GM18517 (cell line): Measurements from ENCODE around the gene GP1BB.
"Not testable (repeated sequence)": the region's sequence is repeated elsewhere in the genome, so short reads cannot be mapped to it uniquely, and the experiment has no call there.

ENCODE experiments used
- ATAC-seq: cut with Tn5 transposase; IDR thresholded peaks from one replicate; pipeline ENCODE4 v1.9.1; 2021; ENCODE audit warnings: mild to moderate bottlenecking, moderate library complexity; ENCODE audit not compliant: unreplicated experiment

The GP1BB gene

DNA sequence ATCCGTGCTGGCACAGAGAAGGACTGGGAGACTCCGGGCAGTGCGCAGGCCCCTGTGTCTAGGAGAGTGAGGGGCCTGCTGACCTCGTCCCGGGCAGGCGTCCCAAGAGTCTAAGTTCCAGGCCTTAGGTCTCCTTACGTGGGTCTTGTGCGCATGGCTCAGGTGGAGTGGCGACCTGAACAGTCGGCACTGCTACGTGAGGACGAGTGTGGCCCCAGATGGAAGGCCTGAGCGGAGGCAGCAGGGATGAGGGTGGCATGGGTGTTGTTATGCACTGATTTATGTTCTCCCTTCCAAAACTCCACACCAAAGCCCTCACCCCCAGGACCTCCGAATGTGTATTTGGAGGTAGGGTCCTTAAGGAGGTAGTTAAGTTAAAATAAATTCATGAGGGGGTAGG, 29.8 kb upstream of the GP1BB start:
- ATAC-seq = no peak

DNA sequence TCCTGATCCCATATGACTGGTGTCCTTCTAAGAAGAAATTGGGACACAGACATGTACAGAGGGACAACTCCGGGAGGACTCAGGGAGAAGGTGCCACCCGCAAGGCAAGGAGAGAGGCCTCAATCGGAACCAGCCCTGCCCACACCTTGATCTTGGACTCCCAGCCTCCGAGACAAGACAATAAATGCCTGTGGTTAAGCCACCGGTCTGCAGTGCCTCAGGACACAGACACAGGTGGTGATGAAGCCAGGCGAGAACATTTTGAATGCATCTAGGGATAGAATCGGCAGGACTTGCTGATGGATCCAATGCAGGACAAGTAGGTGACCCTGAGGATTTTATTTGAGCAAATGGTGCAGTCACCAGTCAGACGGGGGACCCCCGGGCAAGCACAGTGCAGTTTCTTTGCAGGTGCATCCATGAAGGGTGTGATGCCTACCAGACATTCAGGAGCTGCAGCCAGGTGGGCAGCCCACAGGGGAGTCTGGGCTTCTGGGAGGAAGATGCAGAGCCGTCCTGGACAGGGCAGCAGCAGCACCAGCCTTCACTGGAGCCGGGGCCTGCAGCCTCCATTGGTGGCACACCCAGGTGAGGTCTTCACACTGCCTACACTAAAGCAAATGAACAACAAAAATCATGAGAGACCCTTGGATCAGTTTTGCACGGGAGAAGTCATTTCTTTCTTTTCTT, 29.2 kb upstream of the GP1BB start:
- no peak for ATAC-seq

DNA sequence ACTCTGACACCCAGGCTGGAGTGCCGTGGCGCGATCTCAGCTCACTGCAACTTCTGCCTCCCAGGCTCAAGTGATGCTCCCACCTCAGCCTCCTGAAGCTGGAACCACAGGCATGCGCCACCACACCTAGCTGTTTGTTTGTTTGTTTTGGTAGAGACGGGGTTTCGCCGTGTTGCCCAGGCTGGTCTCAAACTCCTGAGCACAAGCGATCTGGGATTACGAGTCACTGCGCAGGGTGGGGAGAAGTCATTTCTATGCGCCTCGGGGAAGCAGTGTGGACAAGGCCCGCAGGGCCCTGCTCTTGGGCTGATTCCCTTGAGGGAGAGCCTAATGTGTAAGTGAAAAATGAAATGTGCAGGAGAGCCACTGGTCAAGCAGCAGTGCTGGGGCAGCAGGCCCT, 28.6 kb upstream of the GP1BB start:
- ATAC-seq = no peak

DNA sequence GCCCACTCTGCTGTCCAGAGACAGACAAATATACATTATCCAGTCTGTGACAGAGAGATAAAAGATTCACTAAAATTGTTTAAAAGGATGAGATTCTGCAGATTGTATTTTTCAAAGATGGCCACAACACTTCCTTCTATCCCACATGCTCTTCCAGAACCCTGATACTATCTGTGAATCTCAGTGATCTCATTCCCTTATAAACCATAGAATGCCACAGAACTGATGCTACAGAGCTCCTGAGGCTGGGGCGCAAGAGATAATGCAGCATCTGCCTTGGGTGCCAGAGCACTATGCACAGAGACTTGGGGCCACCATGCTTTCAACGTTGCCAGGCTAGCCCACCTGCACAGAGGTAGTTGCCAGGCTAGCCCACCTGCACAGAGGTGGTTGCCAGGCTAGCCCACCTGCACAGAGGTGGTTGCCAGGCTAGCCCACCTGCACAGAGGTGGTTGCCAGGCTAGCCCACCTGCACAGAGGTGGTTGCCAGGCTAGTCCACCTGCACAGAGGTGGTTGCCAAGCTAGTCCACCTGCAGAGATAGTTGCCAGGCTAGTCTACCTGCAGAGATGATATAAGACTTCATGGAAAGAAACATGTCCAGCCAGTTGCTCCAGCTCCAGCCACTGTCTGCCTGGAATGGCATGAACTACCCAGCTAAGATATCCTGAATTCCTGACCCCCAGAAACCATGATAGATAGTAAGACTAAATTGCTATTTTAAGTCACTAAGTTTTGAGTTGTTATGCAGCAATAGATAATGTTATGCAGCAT, 26.6 kb upstream of the GP1BB start:
- ATAC-seq = no peak

DNA sequence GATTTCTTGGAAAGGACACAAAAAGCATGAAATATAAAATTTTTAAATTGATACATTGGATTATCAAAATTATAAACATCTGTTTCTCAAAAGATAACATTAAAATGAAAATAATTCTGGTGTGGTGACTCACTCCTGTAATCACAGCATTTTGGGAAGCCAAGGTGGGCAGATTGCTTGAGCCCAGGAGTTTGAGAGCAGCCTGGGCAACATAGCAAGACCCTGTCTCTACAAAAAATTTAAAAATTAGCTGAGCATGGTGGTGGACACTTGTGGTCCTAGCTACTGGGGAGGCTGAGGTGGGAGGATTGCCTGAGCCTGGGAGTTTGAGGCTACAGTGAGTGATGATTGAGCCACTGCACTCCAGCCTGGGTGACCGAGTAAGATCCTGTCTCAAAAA, 25.5 kb upstream of the GP1BB start:
- not testable (repeated sequence) for ATAC-seq

DNA sequence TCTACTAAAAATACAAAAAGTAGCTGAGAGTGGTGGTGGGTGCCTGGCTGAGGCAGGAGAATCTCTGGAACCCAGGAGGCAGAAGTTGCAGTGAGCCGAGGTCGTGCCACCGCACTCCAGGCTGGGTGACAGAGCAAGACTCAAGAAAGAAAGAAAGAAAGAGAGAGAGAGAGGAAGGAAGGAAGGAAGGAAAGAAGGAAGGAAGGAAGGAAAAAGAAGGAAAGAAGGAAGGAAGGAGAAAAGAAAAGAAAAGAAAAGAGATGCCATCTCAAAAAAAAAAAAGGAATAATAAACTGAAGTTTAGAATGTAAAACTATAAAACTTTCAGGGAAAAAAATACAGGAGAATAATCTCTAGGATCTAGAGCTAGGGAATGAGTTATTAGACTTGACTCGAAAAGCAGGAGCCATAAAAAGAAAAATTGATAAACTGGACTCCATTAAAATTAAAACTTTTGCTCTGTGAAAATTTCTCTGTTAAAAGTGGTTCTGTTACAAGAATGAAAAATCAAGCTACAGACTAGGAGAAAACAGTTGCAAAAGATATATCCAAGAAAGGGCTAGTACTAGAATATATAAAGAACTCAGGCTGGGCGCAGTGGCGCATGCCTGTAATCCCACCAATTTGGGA, 22.4 kb upstream of the GP1BB start:
- ATAC-seq = no peak

DNA sequence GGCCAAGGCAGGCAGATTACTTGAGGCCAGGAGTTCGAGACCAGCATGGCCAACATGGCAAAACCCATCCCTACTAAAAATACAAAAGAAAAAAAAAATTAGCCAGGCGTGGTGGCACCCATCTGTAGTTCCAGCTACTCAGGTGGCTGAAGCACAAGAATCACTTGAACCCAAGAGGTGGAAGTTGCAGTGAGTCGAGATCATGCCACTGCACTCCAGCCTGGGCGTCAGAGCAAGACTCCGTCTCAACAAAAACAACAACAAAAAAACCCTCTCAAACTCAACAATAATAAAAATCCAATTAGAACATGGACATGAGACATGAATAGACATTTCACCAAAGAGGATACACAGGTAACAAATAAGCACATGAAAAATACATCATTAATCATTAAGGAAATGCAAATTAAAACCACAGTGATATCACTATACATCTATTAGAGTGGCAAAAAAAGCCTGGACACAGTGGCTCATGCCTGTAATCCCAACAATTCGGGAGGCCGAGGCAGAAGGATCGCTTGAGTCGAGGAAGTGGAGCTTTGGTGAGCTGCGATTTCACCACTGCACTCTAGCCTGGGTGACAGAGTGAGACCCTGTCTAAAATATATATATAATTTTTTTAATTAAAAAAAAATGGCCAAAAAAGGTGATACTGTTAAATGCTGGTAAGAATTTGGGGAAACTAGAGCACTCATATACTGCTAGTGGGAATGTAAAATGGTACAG, 21.8 kb upstream of the GP1BB start:
- ATAC-seq = no peak

DNA sequence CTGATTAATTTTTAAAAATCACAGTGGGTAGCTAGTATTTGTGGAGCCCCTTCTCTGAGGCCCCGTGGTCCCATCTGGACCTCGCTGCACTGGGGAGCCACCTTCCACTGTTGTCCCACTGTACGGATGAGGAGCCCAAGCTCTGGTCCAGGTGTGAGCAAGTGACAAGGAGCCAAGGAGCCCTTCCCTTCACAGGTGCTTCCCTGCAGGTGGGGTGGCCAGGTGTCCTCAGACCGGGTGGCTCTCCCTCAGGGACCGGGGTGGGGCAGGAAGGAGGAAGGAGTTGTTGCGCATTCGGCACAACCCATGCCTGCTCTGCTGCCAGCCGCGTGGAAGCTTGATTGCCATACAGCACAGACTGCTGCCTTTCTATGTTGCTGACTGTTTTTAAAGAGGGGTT, 19.5 kb upstream of the GP1BB start:
- ATAC-seq = no peak

DNA sequence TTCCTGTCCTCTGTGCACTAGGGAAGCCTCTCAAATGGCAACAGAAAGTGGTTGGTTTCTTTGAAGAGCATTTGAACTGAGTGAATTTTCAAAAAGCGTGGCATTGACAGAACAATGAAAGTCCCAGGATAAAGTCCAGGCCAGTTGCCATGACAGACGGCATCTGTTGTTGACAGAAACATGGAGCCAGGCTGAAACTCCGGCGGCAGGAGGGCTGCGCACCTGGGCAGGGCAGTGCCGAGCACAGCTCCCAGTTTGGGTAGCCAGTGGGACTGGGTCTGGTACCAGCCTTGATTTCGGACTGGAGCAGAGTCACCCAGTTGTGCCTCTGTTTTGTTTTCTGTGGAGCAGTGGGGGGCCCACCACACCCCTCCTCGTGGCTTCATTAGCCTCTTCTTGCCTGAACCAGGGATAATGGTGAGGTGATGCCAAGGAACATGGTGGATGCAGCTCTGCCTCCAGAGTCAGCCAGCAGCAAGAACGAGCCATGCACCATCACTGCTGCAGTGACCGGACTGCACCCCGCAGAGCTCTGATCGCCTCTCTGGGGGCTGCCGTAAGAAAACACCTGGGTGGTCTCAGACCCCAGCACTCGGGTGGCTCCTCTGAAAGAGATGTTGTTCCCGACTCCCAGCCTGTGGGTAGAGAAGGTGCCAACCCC, 18.9 kb upstream of the GP1BB start:
- ATAC-seq = no peak

DNA sequence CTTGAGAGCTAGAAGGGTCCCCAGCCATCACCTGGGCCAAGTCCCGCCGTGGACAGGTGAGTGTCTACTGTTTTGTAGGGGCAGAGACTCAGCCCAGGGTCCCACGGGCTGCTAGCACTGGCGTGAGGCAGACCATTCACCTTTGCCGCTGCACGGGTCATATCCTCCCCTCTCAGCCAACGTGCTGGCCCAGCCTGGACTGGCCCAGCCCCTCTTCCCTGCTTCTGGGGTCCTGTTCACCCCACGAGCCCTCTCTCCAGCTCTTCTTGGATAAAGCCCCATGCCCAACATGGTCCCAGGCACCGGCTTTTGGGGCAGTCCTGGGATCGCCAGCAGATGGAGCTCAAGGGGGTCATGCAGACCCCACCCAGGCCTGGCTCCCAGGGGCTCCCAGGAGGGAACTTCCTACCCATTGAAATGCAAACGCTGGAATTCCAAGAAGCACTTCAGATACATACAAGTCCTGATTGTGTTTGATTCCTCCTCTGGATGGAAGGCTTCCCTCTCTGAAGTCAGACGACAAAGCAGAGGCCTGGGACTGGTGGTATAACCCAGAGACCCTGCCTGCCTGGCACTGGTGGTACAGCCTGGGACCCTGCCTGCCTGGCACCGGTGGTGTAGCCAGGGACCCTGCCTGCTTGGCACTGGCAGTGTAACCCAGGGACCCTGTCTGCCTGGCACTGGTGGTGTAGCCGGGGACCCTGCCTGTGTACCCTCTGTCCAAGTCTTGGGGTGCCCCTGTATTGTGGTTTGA, 18.0 kb upstream of the GP1BB start:
- no peak for ATAC-seq

DNA sequence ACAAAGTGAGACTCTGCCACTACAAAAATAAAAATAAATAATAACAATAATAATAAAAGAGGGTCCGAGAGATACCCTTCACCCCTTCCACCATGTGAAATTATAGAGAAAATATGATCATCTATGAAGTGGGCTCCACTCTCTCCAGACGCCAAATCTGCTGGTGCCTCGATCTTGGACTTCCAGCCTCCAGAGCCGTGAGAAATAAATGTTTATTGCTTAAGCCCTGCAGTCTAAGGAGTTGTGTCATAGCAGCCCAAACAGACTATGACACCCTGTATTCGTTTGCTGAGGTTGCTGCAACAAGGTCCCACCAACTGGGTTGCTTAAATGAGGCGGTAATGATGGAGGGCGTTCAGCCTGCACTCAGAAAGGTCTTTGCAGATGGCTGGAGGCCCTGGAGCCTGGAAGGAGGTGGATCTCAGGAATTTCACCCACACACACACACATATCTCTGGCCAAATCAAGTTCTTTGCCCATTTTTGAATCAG, 16.6 kb upstream of the GP1BB start:
- no peak for ATAC-seq

DNA sequence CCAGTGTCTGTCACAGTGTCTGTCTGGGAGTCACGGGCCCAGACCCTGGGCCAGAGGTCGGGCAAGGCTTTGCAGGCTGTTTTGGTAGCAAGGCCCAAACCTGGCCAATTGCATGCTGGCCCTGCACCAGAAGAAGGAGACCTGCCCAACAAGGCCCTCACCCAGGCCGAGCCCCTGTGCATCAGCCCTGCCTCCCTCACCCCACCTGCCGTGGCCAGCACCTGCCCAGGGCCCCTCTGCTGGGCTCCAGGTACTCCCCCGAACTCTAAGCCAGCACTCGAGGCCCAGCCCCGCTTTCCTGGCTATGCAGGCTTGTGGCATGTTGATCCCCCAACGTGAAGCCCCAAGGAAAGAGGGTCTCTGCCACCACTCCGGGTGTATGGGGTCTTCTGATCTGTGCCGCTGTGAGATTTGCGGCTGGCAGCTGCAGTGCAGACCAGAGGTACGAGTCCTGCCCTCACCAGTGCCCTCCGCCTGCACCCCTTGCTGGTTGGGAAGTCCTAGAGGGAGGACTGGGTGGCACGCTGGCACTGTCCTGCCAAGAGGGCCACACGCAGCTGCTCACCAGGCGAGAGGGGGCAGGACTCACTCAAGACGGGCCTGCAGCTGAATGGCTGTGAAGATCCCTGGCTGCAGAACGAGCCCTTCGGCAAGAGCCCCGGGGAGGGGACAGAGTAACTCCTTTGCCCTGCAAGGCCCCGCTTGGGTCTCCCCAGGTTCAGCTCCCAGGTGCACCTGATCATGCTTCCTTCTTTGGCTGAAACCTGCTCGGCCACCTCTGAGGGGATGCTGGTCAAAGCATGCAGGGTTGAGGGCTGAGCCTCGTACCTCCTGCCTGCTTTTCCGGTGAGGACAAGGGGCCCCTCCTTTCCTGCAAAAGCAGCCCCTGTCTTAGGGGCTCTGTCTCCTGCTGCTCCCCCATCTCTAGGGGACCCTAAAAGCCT, 15.7 kb upstream of the GP1BB start:
- no peak for ATAC-seq

DNA sequence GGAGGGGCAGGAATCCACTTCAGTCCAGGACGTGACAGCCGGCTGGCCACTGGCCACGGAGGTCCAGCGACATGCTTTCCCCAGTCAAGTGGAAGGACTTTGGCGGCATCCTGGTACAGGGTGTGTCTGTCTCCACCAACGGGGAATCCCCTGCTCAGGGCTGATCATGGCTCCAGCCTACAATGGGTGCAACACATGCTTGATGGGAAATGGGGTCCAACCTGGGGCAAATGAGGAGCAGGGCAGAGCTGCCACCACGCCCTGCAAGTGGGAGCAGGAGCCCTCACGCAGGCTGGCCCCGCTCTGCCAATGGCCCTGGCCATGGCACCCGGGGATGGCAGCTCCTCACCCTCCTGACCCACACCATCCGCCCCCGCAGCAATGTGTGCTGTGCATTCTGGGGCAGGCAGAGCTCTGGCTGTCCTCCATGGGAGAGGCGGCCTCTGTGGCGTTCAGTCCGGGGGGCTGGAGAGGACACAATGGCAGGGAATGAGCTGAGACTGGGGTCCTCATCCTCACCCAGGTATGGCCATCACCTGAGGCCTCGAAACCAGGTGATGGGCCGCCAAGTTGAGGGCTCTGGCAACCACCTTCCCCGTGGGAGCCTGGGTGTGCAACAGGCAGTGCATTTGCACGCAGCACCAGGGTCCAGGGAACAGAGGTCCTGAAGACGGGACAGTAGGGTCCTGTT, 14.9 kb upstream of the GP1BB start:
- no peak for ATAC-seq

DNA sequence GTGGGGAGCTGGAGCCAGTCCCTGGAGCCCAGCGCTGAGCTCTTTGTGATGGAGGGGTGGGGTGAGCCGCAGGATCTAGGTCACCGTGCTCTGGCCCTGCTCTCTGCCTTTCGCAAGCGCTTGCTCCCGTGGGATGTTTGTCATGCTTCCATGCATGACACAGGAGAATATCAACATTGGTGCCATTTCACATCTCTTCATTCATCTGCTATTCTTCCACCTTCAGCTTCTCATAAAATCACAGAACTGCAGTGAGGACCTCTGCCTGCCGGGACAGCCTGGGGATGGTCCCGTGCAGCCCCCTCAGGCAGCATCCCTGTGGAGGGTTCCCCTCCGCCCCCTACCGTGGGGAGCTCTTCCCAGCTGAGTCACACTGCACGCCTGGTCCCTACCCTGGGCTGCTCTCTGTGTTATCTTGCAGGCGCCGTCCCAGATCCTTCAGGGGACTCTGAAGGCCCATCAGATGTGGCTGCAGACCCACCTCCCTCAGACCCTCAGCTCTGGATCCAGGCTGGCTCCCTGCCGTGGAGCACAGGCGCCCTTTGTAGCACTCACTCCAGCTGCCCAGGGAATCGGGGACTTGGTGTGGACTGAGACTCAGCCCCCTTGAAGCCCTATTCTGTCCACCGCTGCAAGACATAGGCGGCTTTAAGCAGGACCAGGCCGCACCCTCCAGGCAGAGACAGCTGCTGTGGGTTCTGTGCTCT, 14.1 kb upstream of the GP1BB start:
- no peak for ATAC-seq

DNA sequence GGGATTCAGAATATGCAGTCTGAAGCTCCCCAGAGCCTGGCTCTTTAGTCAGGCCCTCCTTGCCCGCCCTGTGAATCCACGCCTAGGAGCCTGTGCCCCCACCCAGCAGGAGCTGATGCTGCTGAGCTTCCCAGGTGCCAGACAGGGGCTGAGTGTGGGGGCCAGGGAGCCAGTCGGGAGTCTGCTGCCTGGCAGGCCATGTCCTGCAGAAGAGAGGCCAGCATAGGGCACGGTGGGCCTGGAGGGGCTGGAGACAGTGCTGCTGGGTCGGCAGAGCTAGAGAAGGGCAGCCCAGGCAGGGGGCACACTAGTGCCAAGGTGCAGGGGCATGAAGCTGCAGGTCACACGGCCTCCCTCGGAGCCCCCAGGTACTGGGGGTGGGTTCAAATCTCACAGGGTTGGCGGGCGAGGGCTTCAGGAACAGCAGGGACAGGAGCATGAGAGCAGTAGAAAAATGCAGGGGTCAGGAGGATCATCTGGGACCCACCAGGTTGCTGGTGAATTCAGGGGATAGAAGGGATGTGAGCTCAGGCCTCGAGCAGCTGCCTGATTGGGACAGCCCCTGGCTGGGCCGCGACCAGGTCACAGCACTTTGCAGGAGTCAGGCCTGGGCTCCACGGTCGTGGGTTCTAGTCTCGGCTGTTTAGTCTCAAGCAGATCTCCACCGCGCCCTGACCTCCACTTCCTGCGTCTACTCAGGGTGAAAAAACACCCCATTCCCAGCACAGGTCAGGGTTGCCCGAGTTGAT, 13.1 kb upstream of the GP1BB start:
- no peak for ATAC-seq

DNA sequence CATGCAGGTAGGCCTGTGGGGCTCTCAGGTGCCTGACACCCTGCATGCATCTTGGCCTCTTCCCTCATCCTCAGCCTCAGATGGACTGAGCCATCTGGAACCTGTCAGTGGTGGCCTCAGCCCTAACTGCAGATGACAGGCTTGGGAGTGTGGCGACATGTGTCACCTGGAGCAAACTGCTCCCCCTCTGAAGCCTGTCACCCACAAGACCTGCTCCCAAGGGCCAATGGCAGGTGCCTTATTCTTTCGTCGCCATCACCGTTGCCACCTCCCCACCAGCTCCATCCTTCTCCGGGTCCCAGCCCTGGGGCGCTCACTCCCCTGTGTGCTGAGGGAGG, 12.6 kb upstream of the GP1BB start:
- no peak for ATAC-seq

DNA sequence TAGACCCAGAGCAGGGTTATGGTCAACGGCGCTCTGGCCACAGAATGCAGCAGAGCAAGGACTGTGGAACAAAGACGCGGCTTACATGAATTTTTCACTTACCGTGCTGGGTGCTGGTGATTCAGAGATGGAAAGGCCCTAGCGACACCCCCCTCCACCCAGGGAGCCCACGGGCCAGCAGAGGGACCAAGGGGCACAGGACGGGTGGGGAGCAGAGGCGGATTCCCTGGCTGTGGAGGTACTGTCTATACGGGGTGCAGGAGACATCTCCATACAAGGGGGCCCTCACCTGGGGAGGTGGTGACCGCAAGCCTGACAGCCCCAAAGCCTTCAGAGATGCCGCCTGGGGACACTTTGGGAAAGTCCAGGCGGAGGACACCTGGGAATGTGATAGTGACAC, 10.1 kb upstream of the GP1BB start:
- ATAC-seq = no peak
